Ureter (tissue), 1 donor: Measurements from ENCODE around the gene ALKBH6. TPM values are rescaled to one million over a fixed set of nuclear protein-coding genes. Genes with fewer than 3 reads are reported as not detected.
"Not testable (repeated sequence)": the region's sequence is repeated elsewhere in the genome, so short reads cannot be mapped to it uniquely, and the experiment has no call there.

Experiments
- DNase-seq: peaks from one replicate; pipeline ENCODE4 v3.0.0-alpha.2; 2020; ENCODE audit warnings: low spot score
- total RNA-seq: library from RNA; stranded (reverse); gene quantifications from one replicate; pipeline ENCODE4 v1.2.4, GENCODE V29; 2023
- donor health status: DM: yes; HTN: yes; CAD: no.

The ALKBH6 gene
- total RNA-seq, 1 donor from 2014 or later, result 23.8 TPM

DNA sequence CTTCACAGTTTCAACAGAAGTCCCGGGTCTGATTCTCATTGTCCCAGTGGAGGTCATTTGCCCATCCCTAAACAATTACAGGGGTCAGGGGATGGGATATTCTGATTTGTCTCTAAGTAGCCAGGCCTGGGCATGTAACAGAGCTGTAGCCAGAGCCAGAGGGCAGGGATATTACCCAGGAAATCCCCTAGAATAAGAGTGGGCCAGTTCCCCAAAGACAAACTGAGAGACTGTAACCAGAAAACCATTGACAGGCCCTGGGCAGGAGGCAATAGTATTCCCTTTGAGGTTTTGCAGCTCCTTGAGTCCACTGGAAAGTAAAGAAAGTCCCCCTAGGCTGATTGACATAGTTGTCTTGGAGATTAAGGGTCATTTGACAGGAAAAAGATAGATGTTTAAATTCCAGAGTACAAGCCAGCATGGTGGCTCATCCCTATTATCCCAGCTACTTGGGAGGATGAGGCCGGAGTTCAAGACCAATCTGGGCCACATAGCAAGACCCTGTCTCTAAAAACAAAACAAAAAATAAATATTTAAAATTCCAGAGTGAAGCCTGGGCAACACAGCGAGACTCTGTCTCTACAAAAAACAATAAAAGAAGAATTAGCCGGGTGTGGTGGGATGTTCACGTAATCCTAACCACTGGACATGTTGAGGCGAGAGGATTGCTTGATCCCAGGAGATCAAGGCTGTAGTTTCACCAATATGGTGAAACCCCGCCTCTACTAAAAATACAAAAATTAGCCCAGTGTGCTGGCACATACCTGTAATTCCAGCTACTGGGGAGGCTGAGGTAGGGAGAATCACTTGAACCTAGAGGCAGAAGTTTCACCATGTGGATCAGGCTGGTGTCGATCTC is 20.9 kb downstream of the ALKBH6 start:
- DNase-seq, result no peak

- no peak for DNase-seq
Measured at GRCh38 chr19:35991731-35992450, 22.1 kb downstream of the ALKBH6 start.

GRCh38 chr19:35990771-35991730 is 23.0 kb downstream of the ALKBH6 start:
- no peak for DNase-seq

GRCh38 chr19:35990156-35990555 is 23.9 kb downstream of the ALKBH6 start:
- DNase-seq, result no peak

GRCh38 chr19:35988824-35989223 is 25.2 kb downstream of the ALKBH6 start:
- no peak for DNase-seq

DNA sequence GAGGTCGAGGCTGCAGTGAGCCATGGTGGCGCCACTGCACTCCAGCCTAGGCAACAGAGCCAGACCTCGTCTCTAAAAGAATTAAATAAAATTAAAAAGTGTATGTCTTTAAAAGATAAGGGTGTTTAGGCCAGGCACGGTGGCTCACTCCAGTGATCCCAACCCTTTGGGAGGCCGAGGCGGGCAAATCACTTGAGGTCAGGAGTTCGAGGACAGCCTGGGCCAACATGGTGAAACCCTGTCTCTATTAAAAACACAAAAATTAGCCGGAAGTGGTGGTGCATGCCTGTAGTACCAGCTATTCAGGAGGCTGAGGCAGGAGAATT is 26.5 kb downstream of the ALKBH6 start:
- DNase-seq, result no peak

DNA sequence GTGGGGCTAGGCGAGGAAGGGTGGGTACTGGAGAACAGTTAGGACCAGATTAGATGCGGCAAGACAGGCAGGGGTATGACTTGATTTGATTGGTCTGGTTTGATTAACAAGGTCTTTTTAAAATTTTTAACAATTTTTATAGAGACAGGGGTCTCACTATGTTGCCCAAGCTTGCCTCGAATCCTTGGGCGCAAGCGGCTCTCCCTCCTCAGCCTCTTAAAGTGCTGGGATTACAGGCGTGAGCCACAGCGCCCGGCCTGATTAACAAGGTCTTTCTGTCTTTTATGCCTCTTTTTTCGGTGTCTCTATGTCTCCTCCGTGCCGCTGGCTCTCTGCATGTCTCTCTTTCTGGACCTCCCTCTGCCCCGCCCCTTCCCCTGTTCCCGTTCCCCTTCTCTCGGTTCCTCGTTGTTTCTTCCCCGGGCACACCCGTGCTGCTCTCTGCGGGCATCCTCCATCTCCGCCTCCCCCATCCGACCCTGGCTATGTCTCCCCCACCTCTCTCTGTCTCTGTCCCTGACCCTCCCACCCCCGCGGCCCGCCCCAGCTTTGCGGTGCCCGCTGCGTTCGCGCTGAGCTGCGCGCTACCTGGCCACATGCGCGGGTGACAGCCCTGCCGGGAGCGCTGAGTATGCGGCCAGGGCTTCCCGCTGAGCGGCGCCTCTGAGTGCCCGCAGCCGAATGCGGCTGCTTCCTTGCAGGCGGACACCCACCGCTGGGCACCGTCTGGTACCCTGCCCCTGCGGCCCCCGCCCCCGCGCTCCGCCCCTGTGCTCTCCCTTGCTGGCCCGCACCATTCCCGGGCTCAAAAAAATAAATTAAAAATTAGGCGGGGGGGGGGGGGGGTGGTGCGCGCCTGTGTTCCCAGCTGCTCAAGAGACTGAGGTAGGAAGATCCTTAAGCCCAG is 27.1 kb downstream of the ALKBH6 start:
- no peak for DNase-seq

DNA sequence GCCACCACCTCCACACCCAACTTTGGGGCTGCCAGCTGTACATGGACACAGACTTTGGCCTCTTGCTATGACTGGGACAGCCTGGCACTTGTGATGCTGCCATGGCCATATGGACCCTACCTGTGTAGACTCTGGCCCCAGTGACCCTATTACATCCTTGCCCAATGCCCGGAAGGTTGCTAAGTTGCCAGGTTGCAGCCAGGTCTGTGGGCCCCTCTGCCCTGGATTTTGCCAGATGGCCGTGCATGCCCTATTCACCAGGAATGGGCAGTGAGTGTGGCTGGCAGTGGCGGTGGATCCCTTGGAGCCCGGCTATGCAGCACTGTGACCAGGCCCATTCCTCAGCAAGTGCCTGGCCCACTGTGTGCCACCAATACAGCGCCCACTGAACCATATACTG is 27.9 kb downstream of the ALKBH6 start:
- DNase-seq, result no peak

- no peak for DNase-seq
Measured at GRCh38 chr19:35983177-35983576, 30.8 kb downstream of the ALKBH6 start.

DNA sequence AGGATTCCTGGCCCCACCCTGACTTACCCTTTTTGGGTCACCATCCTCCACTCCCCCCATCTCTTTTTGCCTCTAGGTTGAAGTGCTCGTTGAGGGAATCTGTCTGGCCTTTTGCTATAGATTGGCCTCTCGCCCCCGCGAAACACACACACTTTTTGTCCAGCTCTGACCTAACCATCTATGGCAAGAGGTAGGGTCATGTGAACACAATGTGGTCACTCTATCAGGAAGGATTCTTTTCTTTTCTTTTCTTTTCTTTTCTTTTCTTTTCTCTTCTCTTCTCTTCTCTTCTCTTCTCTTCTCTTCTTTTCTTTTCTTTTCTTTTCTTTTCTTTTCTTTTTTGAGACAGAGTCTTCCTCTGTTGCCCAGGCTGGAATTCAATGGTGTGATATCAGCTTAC is 33.0 kb downstream of the ALKBH6 start:
- DNase-seq, result not testable (repeated sequence)

DNA sequence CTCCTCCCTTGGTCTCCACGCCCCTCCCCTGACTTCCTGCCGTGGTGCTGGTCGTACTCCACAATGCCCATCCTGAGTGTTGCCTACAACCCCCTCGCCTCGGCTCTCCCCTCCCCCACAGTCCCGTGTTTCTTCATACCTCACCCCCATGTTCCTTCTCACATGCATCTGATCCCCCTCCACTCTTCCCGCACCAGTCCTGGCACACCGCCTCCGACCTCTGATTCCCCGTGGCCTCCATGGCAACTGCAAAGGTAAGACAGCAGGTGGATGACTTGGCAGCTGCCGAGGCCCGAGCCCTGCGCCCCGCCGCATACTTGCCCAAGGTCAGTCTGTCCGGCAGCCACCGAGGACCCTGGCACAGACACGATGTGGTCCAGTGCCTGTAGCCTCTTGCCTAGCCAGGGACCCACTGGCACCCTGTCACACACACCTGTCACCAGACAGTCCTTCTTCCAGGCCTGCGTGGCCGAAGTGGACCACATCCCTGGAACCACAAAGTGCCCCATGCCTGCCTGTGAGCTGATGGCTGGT is 35.1 kb downstream of the ALKBH6 start:
- no peak for DNase-seq

DNA sequence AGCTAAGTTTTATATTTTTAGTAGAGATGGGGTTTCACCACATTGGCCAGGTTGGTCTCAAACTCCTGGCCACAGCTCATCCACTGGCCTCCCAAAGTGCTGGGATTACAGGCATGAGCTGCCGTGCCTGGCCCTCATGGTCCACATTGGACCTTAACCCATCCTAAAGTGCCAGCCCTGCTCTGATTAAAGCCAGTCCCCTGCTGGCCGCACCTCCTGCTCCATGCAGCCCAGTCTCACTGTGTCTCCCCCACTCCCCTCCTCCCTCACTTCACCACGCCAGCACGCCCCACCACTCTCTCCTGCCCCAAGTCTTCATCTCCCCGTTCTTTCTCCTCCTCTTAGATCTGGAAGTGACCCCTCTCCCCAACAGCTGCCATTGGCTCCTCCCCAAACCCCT is 35.7 kb downstream of the ALKBH6 start:
- no peak for DNase-seq

DNA sequence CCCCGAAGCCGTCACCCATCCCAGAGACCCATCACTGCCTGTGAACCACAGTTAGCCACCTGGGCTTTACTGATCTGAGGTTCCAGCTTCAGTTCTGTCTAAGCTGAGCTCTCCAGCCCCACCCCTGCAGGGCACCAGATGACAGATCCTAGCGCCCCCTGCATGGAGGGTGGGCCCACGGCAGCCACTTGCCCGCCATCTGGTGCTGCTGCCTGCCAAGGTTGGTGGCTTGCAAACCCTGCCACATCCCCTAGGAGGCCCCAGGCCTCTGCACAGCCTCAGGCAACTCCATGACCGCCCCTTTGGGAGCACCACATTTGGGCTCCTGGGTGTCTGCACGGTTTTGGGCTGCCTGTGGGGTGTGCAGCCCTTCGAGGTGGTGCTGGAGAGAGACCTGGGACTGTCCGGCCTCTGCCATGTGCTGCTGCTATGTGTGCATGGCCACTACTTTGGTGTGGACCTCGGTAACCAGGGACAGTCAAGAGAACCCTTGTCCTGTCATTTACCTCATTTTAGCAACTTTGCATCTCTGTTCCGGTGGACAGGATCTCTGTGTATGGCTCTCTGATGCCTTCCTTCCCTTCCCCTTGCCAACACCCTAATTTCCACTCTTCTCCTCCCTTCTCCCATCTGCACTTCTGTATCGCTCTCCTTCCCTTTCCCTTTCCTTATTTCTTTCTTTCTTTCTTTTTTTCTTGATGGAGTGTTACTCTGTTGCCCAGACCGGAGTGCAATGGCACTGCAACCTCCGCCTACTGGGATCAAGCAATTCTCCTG is 36.4 kb downstream of the ALKBH6 start:
- no peak for DNase-seq

DNA sequence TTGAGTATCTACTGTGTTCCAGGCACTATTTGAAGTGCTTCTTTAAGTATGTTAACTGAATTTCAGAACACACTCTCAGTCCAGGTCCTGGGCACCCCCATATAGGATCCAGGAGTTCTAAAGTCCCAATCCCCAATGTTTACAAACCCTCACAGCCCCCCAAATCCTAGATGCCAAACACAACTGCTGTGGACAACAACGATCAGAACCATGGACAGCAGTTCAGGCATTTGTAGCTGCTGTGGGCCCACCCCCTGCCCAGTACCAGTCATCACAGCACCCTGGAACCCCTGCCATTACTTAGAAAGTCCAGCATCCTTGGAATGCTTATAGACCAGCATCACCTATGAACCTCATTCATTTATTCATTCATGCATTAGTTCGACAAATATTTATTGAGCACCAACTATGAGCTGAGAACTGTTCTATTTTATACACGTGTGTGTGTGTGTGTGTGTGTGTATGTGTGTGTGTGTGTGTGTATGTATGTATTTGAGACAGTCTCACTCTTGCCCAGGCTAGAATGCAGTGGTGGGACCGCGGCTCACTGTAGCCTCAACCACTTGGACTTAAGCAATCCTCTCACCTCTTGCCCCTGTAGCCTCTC is 38.3 kb downstream of the ALKBH6 start:
- DNase-seq, result no peak

- DNase-seq, result no peak
Measured at GRCh38 chr19:35973487-35973886, 40.5 kb downstream of the ALKBH6 start.

GRCh38 chr19:35966771-35967170 is 47.2 kb downstream of the ALKBH6 start:
- DNase-seq, result no peak

- no peak for DNase-seq
Measured at GRCh38 chr19:35963514-35963913, 50.5 kb downstream of the ALKBH6 start.

GRCh38 chr19:35960432-35960972 is 53.5 kb downstream of the ALKBH6 start:
- DNase-seq, result no peak

- DNase-seq, result no peak
Measured at GRCh38 chr19:35959968-35960320, 54.1 kb downstream of the ALKBH6 start.
